Testis (tissue), 3 donors: ENCODE measurements around the gene TSHZ3. TPM values are rescaled to one million over a fixed set of nuclear protein-coding genes. Genes with fewer than 3 reads are reported as not detected.

ENCODE experiments used
- DNase-seq: peaks from one replicate; pipeline ENCODE4 v3.0.0-alpha.2; 2019
- H3K27ac ChIP-seq, 2 donors: fragments of 200-600 bp; sonication (generic); one replicate each; pipeline ENCODE4 v1.5.1; 2019
- H3K27me3 ChIP-seq: fragments of 200-600 bp; sonication (generic); one replicate; pipeline ENCODE4 v1.5.1; 2019
- H3K36me3 ChIP-seq: fragments of 200-600 bp; sonication (generic); one replicate; pipeline ENCODE4 v1.5.1; 2017; ENCODE audit warnings: low read depth; ENCODE audit errors: missing control alignments
- H3K4me1 ChIP-seq: fragments of 200-600 bp; sonication (generic); one replicate; pipeline ENCODE4 v1.5.1; 2019
- H3K4me3 ChIP-seq, 2 donors: fragments of 200-600 bp; sonication (generic); one replicate each; pipeline ENCODE4 v1.5.1; 2017 to 2019
- H3K9me3 ChIP-seq: fragments of 200-600 bp; sonication (generic); one replicate; pipeline ENCODE4 v1.5.1; 2017
- POLR2A ChIP-seq: fragments of 450-650 bp; IDR thresholded peaks from one replicate; pipeline ENCODE4 v1.6.1; 2017; ENCODE audit warnings: antibody characterized with exemption, mild to moderate bottlenecking, moderate library complexity
- WGBS, 2 donors: methylation state at CpG; one replicate each; pipeline ENCODE4 v1.1.5; 2018; 5-methylcytosine and 5-hydroxymethylcytosine counted together
- intact Hi-C: fragments of 100-400 bp; cut with DNase I; formaldehyde crosslinking; loops from one replicate; pipeline ENCODE4 v1.15.1; 2023; ENCODE audit warnings: low total_unique reads
- polyA plus RNA-seq: library from polyadenylated mRNA; stranded (reverse); fragments of 350-450 nt; fragmentation: Illumina TruSeq; extraction: RNeasy Lipid Tissue Mini Kit (QIAGEN cat#74804); gene quantifications from one replicate; pipeline ENCODE4 v1.2.3, GENCODE V29; 2014; ENCODE audit warnings: low read depth, low replicate concordance; ENCODE audit not compliant: insufficient read depth
- total RNA-seq, 2 donors: library from RNA; depleted of rRNA; stranded (reverse); fragments of >200 nt; gene quantifications; one replicate each; pipeline ENCODE4 v1.2.3, GENCODE V29; 2016
- TF ChIP-seq, protein P1 (sequence below), 3 experiments: fragments of 450-650 bp in 2 of 3; fragments of 200-600 bp in 1 of 3; sonication (generic) in 1 of 3; IDR thresholded peaks; one replicate each; pipeline ENCODE4 v1.5.1; 2016 to 2019; ENCODE audit warnings: antibody characterized with exemption in 3 of 3, mild to moderate bottlenecking in 2 of 3, moderate library complexity in 1 of 3

TSHZ3 gene
- total and polyA plus RNA-seq, 3 donors from 2014 or later = 6.8 to 12.7 (median 8.0) TPM

DNA sequence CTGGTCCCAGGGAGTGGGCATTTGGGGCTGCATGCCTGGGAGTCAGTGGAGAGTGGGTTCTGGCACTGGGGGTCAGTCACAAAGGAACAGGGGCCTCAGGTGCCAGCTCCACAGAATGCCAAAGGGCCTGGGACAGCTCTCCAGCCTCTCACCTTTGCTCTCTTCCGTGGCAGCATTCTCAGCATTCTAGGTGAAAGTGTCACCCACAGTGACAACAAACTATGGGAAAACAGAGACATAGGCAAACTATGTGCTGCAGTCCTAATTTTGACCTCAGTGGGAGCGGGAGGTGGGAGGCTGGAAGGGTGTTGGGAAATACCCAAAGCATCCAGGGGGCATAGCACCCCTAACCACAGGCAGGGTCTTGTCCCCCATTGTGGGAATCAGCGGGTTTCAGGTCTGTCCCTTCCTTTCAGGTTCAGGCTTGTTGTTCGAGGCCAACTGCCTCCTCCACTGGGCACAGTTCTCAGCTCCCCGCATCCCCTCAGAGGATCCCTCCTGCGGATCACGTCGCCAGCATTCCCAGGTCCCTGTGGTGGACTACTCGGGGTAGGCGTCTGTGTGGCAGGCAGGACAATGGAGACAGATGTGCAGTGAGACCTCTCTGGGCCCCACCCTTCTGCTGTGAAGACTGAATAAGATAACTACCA is 52.4 kb downstream of the TSHZ3 start:
- DNase-seq = no peak
- TF ChIP-seq POLR2A = no peak
- TF ChIP-seq, protein P1, sequence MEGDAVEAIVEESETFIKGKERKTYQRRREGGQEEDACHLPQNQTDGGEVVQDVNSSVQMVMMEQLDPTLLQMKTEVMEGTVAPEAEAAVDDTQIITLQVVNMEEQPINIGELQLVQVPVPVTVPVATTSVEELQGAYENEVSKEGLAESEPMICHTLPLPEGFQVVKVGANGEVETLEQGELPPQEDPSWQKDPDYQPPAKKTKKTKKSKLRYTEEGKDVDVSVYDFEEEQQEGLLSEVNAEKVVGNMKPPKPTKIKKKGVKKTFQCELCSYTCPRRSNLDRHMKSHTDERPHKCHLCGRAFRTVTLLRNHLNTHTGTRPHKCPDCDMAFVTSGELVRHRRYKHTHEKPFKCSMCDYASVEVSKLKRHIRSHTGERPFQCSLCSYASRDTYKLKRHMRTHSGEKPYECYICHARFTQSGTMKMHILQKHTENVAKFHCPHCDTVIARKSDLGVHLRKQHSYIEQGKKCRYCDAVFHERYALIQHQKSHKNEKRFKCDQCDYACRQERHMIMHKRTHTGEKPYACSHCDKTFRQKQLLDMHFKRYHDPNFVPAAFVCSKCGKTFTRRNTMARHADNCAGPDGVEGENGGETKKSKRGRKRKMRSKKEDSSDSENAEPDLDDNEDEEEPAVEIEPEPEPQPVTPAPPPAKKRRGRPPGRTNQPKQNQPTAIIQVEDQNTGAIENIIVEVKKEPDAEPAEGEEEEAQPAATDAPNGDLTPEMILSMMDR (IDR thresholded peaks at IDR 0.05) = no peak
- H3K9me3 ChIP-seq = no peaks in the 10 kb centered on the region
- no peaks in the 10 kb centered on the region for H3K36me3 ChIP-seq
- H3K27me3 ChIP-seq = no peaks in the 10 kb centered on the region
- no peak overlapping the region for H3K4me3 ChIP-seq
- H3K27ac ChIP-seq = no peak overlapping the region
- WGBS, 2 donors = 88 to 96% methylated on average over 6 to 10 of the region's 10 CpGs
- H3K4me1 ChIP-seq = no peaks in the 10 kb centered on the region
- intact Hi-C loops = no loop called here

DNA sequence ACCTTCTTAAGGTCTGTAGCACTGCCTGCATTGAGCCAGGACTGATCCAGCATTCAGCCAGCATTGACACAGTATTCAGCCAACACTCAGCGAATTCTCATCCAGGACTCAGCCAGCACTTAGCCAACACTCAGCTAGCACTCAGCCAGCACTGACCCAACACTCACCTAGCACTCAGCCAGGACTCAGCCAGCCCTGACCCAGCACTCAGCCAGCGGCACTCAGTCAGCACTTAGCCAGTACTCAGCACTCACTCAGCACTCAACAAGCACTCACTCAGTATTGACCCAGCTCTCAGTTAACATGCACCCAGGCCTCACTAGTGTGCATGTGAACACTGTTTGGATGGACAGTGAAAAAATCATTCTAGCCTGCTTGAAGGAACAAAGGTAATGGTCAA is 55.0 kb downstream of the TSHZ3 start:
- no peak for DNase-seq
- H3K27me3 ChIP-seq = no peaks in the 10 kb centered on the region
- 94% methylated on average over 2 of the region's 2 CpGs for WGBS, 2 donors
- intact Hi-C loops = no loop called here
- H3K36me3 ChIP-seq = no peaks in the 10 kb centered on the region
- H3K4me1 ChIP-seq = peaks cover 5% of the 10 kb centered on the region
- H3K27ac ChIP-seq = no peak overlapping the region
- H3K4me3 ChIP-seq = no peak overlapping the region
- no peaks in the 10 kb centered on the region for H3K9me3 ChIP-seq
- TF ChIP-seq, protein P1 (IDR thresholded peaks at IDR 0.05) = no peak
- no peak for TF ChIP-seq POLR2A

DNA sequence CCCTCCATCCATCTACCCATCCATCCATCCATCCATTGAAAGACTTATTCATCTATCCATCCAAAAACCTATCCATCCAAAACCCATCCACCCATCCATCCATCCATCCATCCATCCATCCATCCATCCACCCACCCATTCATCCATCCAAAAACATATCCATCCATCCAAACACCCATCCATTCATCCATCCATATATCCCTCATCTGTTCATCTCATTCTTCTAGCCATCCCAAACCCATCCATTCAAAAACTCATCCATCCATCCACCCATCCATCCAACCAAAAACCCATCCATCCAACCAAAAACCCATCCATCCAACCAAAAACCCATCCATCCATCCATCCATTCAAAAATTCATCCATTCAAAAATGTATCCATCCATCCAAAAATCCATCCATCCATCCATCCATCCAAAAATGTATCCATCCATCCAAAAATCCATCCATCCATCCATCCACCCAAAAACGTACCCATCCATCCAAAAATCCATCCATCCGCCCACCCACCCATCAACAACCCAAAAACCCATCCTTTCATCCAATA is 56.5 kb downstream of the TSHZ3 start:
- Histone ChIP-seq H3K9me3 (no peaks in the 10 kb centered on the region), H3K27me3 (no peaks in the 10 kb centered on the region), H3K4me3 (no peak overlapping the region), H3K4me1 (peaks cover 5% of the 10 kb centered on the region), H3K27ac (no peak overlapping the region), H3K36me3 (no peaks in the 10 kb centered on the region)
- intact Hi-C loops = no loop called here
- DNase-seq = no peak
- no peak for TF ChIP-seq POLR2A
- TF ChIP-seq, protein P1 (IDR thresholded peaks at IDR 0.05) = no peak
- 88 to 96% methylated on average over 2 of the region's 2 CpGs for WGBS, 2 donors

DNA sequence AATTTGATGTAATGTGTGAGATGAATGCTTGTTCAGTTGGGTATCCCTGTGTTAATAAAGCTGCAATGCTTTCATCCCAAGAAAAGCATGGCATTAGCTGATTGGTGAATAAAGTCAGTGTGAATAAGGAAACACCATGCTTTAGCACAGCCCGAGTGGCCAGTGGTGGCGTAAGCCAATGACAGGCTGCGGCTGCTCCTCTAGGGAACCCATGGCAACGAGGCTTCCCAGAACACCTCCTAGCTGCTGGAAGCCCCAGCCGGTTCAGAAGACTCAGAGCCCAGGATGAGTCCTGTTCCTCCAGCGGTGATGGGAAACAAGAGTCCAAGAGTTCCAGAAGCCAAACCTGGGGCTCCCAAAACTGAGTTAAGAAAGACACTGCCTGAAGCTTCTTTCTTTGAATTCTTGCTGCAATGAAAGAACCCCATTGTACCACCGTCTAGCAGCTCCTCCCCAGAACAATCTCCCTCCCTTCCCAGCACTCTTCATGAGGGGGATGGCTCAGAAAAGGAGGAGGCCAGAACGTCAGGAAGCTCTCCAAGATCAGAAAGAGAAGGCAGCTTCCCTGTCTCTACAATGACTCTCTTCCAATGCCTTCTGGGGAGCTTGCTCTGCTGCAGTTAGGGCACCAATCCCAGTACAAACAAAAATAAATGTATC is 58.2 kb downstream of the TSHZ3 start:
- Histone ChIP-seq H3K27ac (no peak overlapping the region), H3K4me1 (peaks cover 12% of the 10 kb centered on the region), H3K4me3 (no peak overlapping the region), H3K27me3 (no peaks in the 10 kb centered on the region), H3K36me3 (no peaks in the 10 kb centered on the region), H3K9me3 (no peaks in the 10 kb centered on the region)
- no peak for DNase-seq
- 73 to 75% methylated on average over 8 of the region's 8 CpGs for WGBS, 2 donors
- TF ChIP-seq POLR2A = no peak
- TF ChIP-seq, protein P1 (IDR thresholded peaks at IDR 0.05) = no peak
- intact Hi-C loops = no loop called here
